HG03342 (cell line): Measurements from ENCODE around the gene CHID1.

ENCODE experiments used
- ATAC-seq: cut with Tn5 transposase; IDR thresholded peaks from one replicate; pipeline ENCODE4 v1.9.1; 2021; ENCODE audit warnings: mild to moderate bottlenecking, moderate library complexity; ENCODE audit not compliant: unreplicated experiment

The CHID1 gene

GRCh38 chr11:933142-933851, 22.7 kb upstream of the CHID1 start:
- ATAC-seq, result no peak

GRCh38 chr11:932435-932834, 21.8 kb upstream of the CHID1 start:
- no peak for ATAC-seq

DNA sequence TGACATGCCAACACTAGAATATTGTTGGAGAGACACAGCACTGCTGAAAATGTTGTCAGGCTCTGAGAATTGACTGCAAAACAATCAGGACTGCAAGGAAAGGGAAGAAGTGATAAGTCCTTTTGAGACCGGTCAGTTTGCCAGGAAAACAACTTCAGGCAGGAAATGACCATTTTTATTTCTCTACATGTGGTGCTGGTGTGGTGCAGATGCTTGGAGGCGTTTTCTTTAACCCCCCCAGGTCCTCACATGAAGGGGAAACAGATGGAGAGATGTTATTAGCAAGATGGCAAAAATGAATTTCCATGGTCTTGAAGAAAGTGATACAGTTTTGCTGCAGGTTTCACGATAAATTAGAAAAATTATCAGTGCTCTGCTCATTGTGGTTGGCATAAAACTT, 20.8 kb upstream of the CHID1 start:
- no peak for ATAC-seq

DNA sequence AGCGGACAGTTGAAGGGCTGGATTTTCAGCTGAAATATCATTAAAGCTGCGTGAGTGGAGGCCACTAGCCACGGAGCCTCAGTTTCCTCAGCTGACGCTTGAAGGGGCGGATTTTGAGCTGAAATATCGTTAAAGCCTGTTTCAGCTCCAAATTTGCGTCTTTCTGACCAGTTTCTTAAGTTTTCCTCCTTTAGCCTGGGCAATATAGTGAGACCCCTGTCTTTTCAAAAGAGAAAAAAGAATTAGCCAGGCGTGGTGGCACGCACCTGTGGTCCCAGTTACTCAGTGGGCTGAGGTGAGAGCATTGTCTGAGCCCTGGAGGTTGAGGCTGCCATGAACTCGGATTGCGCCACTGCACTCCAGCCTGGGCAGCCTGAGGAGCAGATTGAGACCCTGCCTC, 18.8 kb upstream of the CHID1 start:
- no peak for ATAC-seq

GRCh38 chr11:928786-929185, 18.2 kb upstream of the CHID1 start:
- no peak for ATAC-seq

GRCh38 chr11:927871-928270, 17.3 kb upstream of the CHID1 start:
- no peak for ATAC-seq

- no peak for ATAC-seq
Observed at GRCh38 chr11:926341-926916, 15.8 kb upstream of the CHID1 start.

GRCh38 chr11:925496-926301, 15.1 kb upstream of the CHID1 start, which contains the start of gene AP2A2:
TSS of gene AP2A2 (plus strand) at chr11:925870. CDS start at chr11:926022, 152 bp downstream.
- ATAC-seq, result peak; percentile 56

GRCh38 chr11:925158-925495, 14.5 kb upstream of the CHID1 start:
- no peak for ATAC-seq

DNA sequence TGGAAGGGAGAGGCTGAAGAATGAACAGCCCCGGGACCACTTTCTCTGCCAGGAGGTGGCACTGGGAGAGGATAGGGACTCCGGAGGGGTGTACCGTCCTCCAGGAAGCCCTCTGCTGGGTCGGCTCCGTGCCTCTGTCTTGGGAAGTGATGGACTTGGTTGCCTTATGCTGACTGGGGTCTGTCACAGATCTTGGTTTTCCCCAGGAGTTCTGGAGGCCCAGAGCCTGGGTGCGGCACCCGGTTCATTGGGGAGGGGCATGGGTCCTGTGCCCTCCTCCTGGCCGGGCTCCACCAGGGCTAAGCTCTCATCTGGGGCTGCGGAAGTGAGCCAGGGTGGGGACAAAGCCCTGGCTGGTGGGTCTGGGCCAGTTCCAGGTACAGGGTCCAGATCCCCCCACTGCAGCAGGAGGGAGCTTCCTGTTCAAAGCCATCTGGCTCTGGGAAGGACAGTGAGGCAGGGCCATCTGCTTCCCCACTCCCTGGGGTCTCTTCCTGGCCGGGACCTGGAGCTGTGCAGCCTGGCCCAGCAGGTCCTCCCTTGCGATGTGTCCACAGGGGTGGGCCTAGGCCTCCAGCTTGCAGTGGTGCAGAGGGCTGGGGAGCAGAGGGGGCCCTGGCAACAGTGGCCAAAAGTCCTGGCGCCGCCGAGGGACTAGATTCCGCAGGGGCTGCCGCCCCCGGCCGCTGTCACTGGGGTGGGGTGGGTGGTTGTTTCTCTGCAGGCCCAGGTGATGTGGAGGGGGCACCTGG, 14.0 kb upstream of the CHID1 start:
- no peak for ATAC-seq

DNA sequence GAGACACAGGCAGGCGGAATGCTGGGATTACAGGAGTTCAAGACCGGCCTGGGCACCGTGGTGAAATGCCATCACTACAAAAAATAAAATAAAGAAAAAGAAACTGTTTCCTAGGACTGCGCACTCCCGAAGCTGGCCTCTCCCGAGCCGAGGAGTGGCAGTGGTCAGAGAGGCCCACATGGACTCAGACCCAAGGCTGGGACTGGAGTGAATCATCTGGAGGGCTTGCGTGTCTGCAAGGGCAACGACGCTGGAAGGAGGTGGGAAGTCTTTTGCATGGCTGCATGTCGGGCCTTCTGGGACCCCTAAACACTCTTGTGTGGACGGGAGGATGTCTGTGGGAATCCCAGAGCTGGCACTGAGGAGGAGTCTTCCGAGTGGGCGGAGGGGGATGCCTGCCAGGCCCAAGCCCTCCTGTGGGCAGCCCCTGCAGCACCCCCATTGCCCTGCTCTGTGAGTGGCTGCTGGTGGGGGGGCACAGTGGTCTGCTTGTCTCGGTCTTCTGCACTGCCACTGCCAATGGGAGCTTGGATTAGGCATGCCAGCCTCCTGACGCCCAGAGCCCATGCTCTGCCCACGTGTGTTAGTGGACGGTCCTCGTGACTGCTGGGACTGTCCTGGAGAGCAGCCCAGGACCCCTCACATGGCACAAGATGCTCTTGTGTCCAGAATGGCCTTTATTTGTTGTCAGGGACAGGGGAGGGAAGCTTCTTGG, 13.2 kb upstream of the CHID1 start:
- no peak for ATAC-seq

DNA sequence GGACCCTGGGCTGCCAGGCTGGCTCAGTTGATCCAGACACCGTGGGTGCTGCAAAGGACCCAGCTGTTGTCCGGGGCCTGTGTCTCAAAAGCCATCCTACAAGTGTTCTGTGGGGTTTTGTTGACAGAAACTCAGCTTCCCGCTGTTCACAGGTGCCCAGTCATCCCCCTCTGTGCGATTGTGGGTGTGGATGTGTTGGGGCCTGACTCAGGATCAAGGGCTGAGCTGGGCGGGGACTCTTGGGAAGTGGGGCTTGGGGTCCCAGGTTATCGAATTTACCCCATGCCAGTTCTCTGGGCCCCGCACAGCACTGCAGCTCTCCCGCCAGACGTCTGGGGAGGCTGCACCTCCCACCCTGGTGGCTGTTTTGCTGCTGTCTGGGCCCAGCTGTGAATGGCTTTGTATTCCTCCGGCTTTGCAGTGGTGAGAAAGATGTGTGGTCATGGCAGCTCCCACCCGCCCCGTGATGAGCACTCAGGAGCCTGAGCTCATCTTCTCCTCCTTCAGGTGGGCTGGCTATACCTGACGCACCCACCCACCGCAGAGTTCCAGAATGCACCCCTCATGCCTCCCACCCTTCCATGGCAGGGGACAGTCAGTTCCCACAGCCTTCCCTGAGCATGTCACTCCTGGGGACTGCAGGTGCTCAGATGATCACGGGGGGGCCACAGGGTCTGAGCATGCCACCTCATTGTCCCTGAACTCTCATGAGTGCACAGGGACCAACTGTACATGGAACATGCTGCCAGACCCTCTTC, 11.5 kb upstream of the CHID1 start:
- no peak for ATAC-seq

GRCh38 chr11:917426-917825, 6.8 kb upstream of the CHID1 start:
- ATAC-seq, result no peak

- no peak for ATAC-seq
Observed at GRCh38 chr11:914747-915501, 4.3 kb upstream of the CHID1 start.

DNA sequence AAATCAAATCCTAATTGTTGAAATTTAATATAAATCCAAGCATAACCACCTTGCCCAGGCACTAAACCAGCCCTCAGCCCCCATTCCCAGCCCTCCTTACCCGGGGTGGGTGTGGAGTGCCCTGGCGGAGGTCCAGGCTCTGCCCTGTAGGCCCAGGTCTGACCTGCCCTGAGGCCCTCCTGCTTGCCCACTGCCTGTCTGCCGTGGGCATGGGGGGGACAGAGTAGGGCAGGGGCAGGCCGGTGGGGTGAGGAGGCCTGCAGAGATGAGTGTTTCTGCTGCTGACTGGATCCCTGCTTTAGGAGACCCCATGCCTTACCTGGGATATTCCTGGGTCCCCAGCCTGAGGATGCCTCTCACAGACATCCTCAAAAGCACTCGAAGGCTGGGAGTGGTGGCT, 3.6 kb upstream of the CHID1 start:
- ATAC-seq, result no peak

DNA sequence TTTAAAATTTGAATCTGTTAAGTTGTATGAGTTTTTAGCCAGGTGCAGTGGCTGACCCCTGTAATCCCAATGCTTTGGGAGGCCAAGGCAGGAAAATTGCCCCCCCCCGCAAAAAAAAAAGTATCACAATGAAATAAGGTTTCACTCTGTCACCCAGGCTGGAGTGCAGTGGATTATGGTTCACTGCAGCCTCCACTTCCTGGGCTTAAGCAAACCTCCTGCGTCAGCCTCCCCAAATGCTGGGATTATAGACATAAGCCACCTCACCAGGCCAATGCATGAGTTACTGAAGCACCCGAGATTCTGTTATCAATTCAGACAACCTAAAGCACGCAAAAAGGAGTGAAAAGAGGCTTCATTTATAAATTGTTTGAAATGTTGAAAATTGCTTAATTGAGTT, 2.4 kb upstream of the CHID1 start:
- no peak for ATAC-seq

DNA sequence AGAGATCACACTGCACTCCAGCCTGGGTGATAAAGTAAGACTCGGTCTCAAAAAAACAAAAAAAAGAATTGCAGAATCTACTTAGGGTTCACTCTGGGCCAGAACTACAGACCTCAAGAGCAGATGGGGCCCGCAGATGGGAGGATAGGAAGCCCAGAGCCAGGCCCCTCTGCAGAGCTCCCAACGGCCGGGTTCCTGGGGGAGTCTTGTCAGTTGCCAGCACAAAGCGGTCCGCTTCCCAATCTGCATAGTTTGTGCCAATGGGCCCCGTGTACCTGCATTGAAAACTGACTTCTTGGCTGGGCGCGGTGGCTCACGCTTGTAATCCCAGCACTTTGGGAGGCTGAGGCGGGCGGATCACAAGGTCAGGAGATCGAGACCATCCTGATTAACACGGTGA, 1.7 kb upstream of the CHID1 start:
- ATAC-seq, result no peak

- ATAC-seq, result no peak
Observed at GRCh38 chr11:911890-912219, 1.2 kb upstream of the CHID1 start.
